Esophagus squamous epithelium (tissue), 4 donors: ENCODE results near the gene SV2B.

Experiments
- CTCF ChIP-seq, 6 experiments: fragments of 450-650 bp in 4 of 6; fragments of 200-600 bp in 2 of 6; sonication (generic) in 2 of 6; IDR thresholded peaks; one replicate each; pipeline ENCODE4 v1.5.1; 2016 to 2019; ENCODE audit warnings: antibody characterized with exemption in 6 of 6, mild to moderate bottlenecking in 4 of 6, moderate library complexity in 4 of 6
- POLR2A ChIP-seq, 4 donors: fragments of 450-650 bp; IDR thresholded peaks; one replicate each; pipeline ENCODE4 v1.6.1; 2017; ENCODE audit warnings: antibody characterized with exemption in 4 of 4, mild to moderate bottlenecking in 4 of 4, moderate library complexity in 3 of 4

DNA sequence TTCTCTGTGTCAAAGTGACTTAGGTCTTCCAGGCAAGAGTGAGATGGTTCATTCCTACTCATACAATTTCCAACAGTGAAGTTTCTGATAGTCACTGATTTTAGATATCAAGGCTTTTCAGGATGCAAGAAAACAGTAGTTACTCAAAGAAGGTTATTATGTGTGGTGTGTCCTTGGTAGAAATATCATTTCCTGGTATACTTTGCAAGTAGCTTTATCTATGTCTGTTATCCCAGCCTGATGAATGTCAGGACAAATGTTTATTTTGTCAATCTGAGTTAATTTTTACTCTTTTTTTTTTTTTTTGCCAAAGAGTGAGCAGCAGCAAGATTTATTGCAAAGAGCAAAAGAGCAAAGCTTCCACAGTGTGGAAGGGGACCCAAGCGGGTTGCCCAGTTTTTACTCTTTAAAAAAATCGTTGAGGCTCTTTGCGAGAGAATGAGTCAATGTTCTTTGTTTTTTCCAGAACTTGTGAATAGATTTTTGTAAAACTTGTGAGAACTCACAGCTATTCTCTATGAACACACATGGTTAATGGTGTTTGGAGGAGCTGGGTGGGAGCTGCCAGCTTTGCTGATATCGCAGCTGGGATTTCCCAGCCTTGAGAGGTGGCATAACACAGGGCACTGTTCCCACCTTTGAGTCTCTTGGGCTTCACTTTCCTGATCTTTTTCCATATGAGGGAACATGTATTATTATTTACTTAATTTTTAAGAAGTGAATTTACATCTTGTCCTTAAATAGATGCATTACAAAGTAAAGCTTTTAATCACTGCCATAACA lies 51.9 kb downstream of the SV2B start:
- TF ChIP-seq CTCF (IDR thresholded peaks at IDR 0.05): no peak
- TF ChIP-seq POLR2A (IDR thresholded peaks at IDR 0.05): no peak
